HEK293 (cell line): ENCODE results near the gene SRSF1.

Experiments used
- HOXD13 ChIP-seq: sonication (generic); formaldehyde crosslinking; IDR thresholded peaks from 2 replicates; pipeline ENCODE4 v1.8.0; 2022; ENCODE audit warnings: missing genetic modification reagents, borderline replicate concordance
- KLF8 ChIP-seq: fragments of 450-650 bp; formaldehyde crosslinking; IDR thresholded peaks from 2 replicates; pipeline ENCODE4 v1.5.1; 2016; ENCODE audit warnings: missing biosample characterization, missing genetic modification characterization
- OSR2 ChIP-seq: fragments of 450-650 bp; formaldehyde crosslinking; IDR thresholded peaks from 2 replicates; pipeline ENCODE4 v1.5.1; 2016; ENCODE audit warnings: missing biosample characterization, missing genetic modification characterization
- PRDM6 ChIP-seq: fragments of 450-650 bp; formaldehyde crosslinking; IDR thresholded peaks from 2 replicates; pipeline ENCODE4 v1.5.1; 2017; ENCODE audit warnings: missing biosample characterization, missing genetic modification characterization
- ZBTB44 ChIP-seq: fragments of 450-650 bp; IDR thresholded peaks from 2 replicates; pipeline ENCODE4 v1.5.1; 2018; ENCODE audit warnings: missing biosample characterization, mild to moderate bottlenecking, missing genetic modification characterization
- ZNF169 ChIP-seq: fragments of 450-650 bp; formaldehyde crosslinking; IDR thresholded peaks from 2 replicates; pipeline ENCODE4 v1.5.1; 2016; ENCODE audit warnings: missing biosample characterization, missing genetic modification characterization
- ZNF2 ChIP-seq: fragments of 450-650 bp; formaldehyde crosslinking; IDR thresholded peaks from 2 replicates; pipeline ENCODE4 v1.5.1; 2016; ENCODE audit warnings: missing biosample characterization, missing genetic modification characterization
- ZNF26 ChIP-seq: fragments of 450-650 bp; formaldehyde crosslinking; IDR thresholded peaks from 2 replicates; pipeline ENCODE4 v1.5.1; 2016; ENCODE audit warnings: missing biosample characterization, missing genetic modification characterization
- ZNF280C ChIP-seq: fragments of 450-650 bp; formaldehyde crosslinking; IDR thresholded peaks from 2 replicates; pipeline ENCODE4 v1.5.1; 2016; ENCODE audit warnings: missing biosample characterization, missing genetic modification characterization
- ZNF37A ChIP-seq: fragments of 450-650 bp; IDR thresholded peaks from 2 replicates; pipeline ENCODE4 v1.5.1; 2018; ENCODE audit warnings: missing biosample characterization, missing genetic modification characterization
- ZNF629 ChIP-seq: fragments of 450-650 bp; formaldehyde crosslinking; IDR thresholded peaks from 2 replicates; pipeline ENCODE4 v1.5.1; 2017; ENCODE audit warnings: missing biosample characterization, missing genetic modification characterization
- ZNF670 ChIP-seq: fragments of 450-650 bp; formaldehyde crosslinking; IDR thresholded peaks from 2 replicates; pipeline ENCODE4 v1.5.1; 2016; ENCODE audit warnings: missing biosample characterization, missing genetic modification characterization, low read depth
- ZNF692 ChIP-seq: fragments of 450-650 bp; formaldehyde crosslinking; IDR thresholded peaks from 2 replicates; pipeline ENCODE4 v1.5.1; 2016; ENCODE audit warnings: missing biosample characterization, missing genetic modification characterization
- TF ChIP-seq, protein P1 (sequence below): fragments of 450-650 bp; formaldehyde crosslinking; IDR thresholded peaks from 2 replicates; pipeline ENCODE4 v1.5.1; 2016; ENCODE audit warnings: missing biosample characterization, missing genetic modification characterization, borderline replicate concordance
- TF ChIP-seq, protein P2 (sequence below): fragments of 450-650 bp; formaldehyde crosslinking; conservative IDR thresholded peaks from 2 replicates; pipeline ENCODE4 v1.5.1; 2016; ENCODE audit warnings: low read depth, missing biosample characterization, missing genetic modification characterization
- TF ChIP-seq, protein P3 (sequence below): fragments of 450-650 bp; formaldehyde crosslinking; IDR thresholded peaks from 2 replicates; pipeline ENCODE4 v1.5.1; 2017; ENCODE audit warnings: missing biosample characterization, missing genetic modification characterization
- TF ChIP-seq, protein P4 (sequence below): fragments of 450-650 bp; formaldehyde crosslinking; IDR thresholded peaks from 2 replicates; pipeline ENCODE4 v1.5.1; 2016; ENCODE audit warnings: missing biosample characterization, missing genetic modification characterization, borderline replicate concordance

The SRSF1 gene

GRCh38 chr17:57987581-57988300 lies 19.3 kb downstream of the SRSF1 start, which contains the start of gene VEZF1 (continued):
- TF ChIP-seq PRDM6 (tag by site-specific recombination) (no peak), ZNF280C (no peak), KLF8 (peak; percentile 95), ZNF670 (tag by site-specific recombination) (no peak), ZNF2 (tag by site-specific recombination) (peak; percentile 77; the same call in 1 of the 2 replicates), OSR2 (tag by site-specific recombination) (no peak), ZNF629 (tag by site-specific recombination) (peak; percentile 64; the same call in 1 of the 2 replicates), ZNF26 (tag by site-specific recombination) (no peak), ZNF169 (0 out of 2 replicates have a peak, but pooled peaks have one; percentile 30), HOXD13 (CRISPR knock-in tag) (no peak), ZNF37A (tag by site-specific recombination) (no peak), ZBTB44 (no peak), ZNF692 (peak; percentile 76)
- TF ChIP-seq, protein P1, sequence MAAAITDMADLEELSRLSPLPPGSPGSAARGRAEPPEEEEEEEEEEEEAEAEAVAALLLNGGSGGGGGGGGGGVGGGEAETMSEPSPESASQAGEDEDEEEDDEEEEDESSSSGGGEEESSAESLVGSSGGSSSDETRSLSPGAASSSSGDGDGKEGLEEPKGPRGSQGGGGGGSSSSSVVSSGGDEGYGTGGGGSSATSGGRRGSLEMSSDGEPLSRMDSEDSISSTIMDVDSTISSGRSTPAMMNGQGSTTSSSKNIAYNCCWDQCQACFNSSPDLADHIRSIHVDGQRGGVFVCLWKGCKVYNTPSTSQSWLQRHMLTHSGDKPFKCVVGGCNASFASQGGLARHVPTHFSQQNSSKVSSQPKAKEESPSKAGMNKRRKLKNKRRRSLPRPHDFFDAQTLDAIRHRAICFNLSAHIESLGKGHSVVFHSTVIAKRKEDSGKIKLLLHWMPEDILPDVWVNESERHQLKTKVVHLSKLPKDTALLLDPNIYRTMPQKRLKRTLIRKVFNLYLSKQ (tag by site-specific recombination) = no peak
- TF ChIP-seq, protein P2, sequence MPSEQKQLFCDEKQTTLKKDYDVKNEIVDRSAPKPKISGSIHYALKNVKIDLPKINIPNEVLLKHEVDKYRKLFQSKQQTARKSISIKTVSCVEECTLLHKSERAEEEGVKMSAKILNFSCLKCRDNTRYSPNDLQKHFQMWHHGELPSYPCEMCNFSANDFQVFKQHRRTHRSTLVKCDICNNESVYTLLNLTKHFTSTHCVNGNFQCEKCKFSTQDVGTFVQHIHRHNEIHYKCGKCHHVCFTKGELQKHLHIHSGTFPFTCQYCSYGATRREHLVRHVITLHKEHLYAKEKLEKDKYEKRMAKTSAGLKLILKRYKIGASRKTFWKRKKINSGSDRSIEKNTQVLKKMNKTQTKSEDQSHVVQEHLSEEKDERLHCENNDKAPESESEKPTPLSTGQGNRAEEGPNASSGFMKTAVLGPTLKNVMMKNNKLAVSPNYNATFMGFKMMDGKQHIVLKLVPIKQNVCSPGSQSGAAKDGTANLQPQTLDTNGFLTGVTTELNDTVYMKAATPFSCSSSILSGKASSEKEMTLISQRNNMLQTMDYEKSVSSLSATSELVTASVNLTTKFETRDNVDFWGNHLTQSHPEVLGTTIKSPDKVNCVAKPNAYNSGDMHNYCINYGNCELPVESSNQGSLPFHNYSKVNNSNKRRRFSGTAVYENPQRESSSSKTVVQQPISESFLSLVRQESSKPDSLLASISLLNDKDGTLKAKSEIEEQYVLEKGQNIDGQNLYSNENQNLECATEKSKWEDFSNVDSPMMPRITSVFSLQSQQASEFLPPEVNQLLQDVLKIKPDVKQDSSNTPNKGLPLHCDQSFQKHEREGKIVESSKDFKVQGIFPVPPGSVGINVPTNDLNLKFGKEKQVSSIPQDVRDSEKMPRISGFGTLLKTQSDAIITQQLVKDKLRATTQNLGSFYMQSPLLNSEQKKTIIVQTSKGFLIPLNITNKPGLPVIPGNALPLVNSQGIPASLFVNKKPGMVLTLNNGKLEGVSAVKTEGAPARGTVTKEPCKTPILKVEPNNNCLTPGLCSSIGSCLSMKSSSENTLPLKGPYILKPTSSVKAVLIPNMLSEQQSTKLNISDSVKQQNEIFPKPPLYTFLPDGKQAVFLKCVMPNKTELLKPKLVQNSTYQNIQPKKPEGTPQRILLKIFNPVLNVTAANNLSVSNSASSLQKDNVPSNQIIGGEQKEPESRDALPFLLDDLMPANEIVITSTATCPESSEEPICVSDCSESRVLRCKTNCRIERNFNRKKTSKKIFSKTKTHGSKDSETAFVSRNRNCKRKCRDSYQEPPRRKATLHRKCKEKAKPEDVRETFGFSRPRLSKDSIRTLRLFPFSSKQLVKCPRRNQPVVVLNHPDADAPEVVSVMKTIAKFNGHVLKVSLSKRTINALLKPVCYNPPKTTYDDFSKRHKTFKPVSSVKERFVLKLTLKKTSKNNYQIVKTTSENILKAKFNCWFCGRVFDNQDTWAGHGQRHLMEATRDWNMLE = no peak
- TF ChIP-seq, protein P3, sequence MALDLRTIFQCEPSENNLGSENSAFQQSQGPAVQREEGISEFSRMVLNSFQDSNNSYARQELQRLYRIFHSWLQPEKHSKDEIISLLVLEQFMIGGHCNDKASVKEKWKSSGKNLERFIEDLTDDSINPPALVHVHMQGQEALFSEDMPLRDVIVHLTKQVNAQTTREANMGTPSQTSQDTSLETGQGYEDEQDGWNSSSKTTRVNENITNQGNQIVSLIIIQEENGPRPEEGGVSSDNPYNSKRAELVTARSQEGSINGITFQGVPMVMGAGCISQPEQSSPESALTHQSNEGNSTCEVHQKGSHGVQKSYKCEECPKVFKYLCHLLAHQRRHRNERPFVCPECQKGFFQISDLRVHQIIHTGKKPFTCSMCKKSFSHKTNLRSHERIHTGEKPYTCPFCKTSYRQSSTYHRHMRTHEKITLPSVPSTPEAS (tag by site-specific recombination) = peak; percentile 97
- TF ChIP-seq, protein P4, sequence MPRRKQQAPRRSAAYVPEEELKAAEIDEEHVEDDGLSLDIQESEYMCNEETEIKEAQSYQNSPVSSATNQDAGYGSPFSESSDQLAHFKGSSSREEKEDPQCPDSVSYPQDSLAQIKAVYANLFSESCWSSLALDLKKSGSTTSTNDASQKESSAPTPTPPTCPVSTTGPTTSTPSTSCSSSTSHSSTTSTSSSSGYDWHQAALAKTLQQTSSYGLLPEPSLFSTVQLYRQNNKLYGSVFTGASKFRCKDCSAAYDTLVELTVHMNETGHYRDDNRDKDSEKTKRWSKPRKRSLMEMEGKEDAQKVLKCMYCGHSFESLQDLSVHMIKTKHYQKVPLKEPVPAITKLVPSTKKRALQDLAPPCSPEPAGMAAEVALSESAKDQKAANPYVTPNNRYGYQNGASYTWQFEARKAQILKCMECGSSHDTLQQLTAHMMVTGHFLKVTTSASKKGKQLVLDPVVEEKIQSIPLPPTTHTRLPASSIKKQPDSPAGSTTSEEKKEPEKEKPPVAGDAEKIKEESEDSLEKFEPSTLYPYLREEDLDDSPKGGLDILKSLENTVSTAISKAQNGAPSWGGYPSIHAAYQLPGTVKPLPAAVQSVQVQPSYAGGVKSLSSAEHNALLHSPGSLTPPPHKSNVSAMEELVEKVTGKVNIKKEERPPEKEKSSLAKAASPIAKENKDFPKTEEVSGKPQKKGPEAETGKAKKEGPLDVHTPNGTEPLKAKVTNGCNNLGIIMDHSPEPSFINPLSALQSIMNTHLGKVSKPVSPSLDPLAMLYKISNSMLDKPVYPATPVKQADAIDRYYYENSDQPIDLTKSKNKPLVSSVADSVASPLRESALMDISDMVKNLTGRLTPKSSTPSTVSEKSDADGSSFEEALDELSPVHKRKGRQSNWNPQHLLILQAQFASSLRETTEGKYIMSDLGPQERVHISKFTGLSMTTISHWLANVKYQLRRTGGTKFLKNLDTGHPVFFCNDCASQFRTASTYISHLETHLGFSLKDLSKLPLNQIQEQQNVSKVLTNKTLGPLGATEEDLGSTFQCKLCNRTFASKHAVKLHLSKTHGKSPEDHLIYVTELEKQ (tag by site-specific recombination) = no peak
